Osteoblast (primary cell): Measurements from ENCODE around the gene MARVELD1. TPM values are rescaled to one million over a fixed set of nuclear protein-coding genes. Genes with fewer than 3 reads are reported as not detected.

Experiments used
- DNase-seq: peaks from one replicate; pipeline ENCODE4 v3.0.0; 2011; ENCODE audit warnings: low spot score, mixed read lengths; ENCODE audit not compliant: insufficient read length; ENCODE audit errors: missing footprints
- H2AFZ ChIP-seq: 2 replicates; pipeline ENCODE4 v1.6.0; 2011; ENCODE audit warnings: mild to moderate bottlenecking, low read length
- H3K27ac ChIP-seq: 2 replicates; pipeline ENCODE4 v1.5.1; 2011; ENCODE audit warnings: mild to moderate bottlenecking, low read depth, low read length, moderate library complexity
- H3K27me3 ChIP-seq: 2 replicates; pipeline ENCODE4 v1.6.0; 2012; ENCODE audit warnings: mild to moderate bottlenecking, control low read depth, inconsistent platforms, low read length, moderate library complexity; ENCODE audit not compliant: insufficient read depth
- H3K36me3 ChIP-seq: 2 replicates; pipeline ENCODE4 v1.5.1; 2011; ENCODE audit warnings: mild to moderate bottlenecking, low read length, control low read depth, moderate library complexity; ENCODE audit not compliant: insufficient read depth
- H3K4me1 ChIP-seq: 2 replicates; pipeline ENCODE4 v1.5.1; 2011; ENCODE audit warnings: mild to moderate bottlenecking, low read length, control low read depth, moderate library complexity; ENCODE audit not compliant: insufficient read depth
- H3K4me2 ChIP-seq: 2 replicates; pipeline ENCODE4 v1.6.0; 2011; ENCODE audit warnings: mild to moderate bottlenecking, low read length; ENCODE audit not compliant: insufficient read depth
- H3K4me3 ChIP-seq: fragments of 200-600 bp; sonication (generic); 3 replicates; pipeline ENCODE4 v1.5.1; 2012; ENCODE audit warnings: mild to moderate bottlenecking, low read length, inconsistent platforms; ENCODE audit not compliant: insufficient read depth
- H3K79me2 ChIP-seq: 2 replicates; pipeline ENCODE4 v1.6.0; 2012; ENCODE audit warnings: mild to moderate bottlenecking, low read length, control low read depth, inconsistent platforms; ENCODE audit not compliant: insufficient read depth
- H3K9me3 ChIP-seq: 2 replicates; pipeline ENCODE4 v1.5.1; 2011; ENCODE audit warnings: low read depth, low read length, control low read depth
- H4K20me1 ChIP-seq: 2 replicates; pipeline ENCODE4 v1.6.0; 2012; ENCODE audit warnings: mild to moderate bottlenecking, low read length, control low read depth; ENCODE audit not compliant: insufficient read depth
- total RNA-seq: library from RNA; depleted of rRNA; stranded (reverse); fragments of >200 nt; gene quantifications from 2 replicates; pipeline ENCODE4 v1.2.3, GENCODE V29; 2012
- TF ChIP-seq, protein P1 (sequence below): IDR thresholded peaks from 2 replicates; pipeline ENCODE4 v1.5.1; 2011; ENCODE audit warnings: mild to moderate bottlenecking, low read depth, low read length, moderate library complexity; ENCODE audit errors: extremely low read depth

The MARVELD1 gene
- total RNA-seq, 1 donor, result 57.5 TPM

DNA sequence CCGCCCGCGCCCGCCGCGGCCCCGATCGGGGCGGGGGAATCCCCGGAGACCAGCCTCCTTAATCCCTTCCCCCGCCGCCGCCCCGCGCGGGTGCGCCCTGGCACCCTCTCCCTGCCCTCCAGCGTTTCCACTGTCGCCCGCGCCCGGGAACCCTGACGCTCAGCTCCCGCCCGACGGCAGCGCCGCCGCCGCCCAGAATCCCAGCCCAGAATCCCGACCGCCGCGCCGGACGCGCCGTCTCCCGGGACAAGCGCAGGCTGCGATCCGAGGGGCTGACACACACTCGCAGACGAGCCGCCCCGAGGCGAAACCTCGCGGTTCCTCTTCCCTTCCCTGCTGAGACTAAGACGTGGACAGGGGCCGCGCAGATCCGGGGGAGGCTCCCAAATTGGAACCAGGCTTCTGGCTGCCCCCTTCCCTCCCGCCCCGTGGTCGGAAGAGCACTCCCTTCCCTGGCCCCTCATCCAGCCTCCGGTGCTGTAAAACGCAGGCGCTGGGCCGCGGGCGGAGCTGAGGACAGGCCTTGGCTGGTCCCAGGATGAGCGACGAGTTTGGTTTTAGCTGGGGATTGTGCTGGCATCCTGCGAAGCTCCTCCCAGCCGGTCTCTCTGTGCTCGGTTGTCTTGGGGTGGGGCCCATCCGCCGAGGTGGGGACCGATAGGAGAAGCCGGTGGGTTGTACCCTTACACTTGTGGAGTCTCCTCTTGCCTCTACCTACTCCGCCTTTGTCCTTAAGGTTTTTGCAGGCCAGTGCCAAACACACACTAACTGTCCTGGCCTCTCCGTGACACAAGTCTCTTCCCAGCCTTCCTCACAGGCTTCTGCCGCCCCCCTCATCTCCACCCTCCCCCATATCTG is 1.1 kb downstream of the MARVELD1 start:
- peak; percentile 99 for DNase-seq
- peaks cover 53% of the 10 kb centered on the region for H3K79me2 ChIP-seq
- H3K27ac ChIP-seq, result peak overlapping the region; percentile 67
- no peaks in the 10 kb centered on the region for H3K27me3 ChIP-seq
- H4K20me1 ChIP-seq, result peaks cover 34% of the 10 kb centered on the region
- TF ChIP-seq, protein P1, sequence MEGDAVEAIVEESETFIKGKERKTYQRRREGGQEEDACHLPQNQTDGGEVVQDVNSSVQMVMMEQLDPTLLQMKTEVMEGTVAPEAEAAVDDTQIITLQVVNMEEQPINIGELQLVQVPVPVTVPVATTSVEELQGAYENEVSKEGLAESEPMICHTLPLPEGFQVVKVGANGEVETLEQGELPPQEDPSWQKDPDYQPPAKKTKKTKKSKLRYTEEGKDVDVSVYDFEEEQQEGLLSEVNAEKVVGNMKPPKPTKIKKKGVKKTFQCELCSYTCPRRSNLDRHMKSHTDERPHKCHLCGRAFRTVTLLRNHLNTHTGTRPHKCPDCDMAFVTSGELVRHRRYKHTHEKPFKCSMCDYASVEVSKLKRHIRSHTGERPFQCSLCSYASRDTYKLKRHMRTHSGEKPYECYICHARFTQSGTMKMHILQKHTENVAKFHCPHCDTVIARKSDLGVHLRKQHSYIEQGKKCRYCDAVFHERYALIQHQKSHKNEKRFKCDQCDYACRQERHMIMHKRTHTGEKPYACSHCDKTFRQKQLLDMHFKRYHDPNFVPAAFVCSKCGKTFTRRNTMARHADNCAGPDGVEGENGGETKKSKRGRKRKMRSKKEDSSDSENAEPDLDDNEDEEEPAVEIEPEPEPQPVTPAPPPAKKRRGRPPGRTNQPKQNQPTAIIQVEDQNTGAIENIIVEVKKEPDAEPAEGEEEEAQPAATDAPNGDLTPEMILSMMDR, result no peak
- peak overlapping the region; percentile 85 for H3K4me3 ChIP-seq
- H3K36me3 ChIP-seq, result peaks cover 32% of the 10 kb centered on the region
- H2AFZ ChIP-seq, result peak overlapping the region; percentile 17
- H3K9me3 ChIP-seq, result no peaks in the 10 kb centered on the region
- H3K4me1 ChIP-seq, result peaks cover 36% of the 10 kb centered on the region
- peak overlapping the region; percentile 92 for H3K4me2 ChIP-seq

DNA sequence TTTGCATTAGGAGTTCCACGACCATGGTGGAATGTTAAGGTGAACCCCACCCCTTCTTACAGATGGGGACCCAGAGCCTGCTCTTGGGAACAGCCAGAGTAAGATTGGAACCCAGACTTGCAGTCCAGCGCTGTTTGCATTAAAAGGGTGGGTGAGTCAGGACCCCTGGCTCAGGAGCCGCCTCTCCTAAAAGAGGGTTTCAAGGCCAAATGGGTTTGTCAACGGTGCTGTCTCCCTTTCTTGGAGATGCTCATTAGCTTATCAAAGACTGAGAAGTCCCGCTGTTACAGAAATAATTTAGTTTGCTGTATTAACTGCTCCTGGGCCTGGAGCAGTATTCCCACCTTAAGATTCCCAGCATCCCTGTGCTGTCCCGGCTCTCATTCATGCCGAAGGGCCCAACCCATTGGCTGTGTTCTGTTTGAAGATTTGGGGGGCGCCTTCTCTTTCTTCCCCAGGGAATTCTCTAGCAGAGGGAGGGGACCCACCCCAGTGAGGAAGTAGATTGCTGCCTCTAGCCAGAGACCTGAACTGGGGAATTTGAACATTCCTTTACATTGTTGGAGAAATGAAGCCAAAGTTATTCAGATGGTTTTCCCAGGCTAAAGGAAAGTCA is 1.8 kb downstream of the MARVELD1 start:
- Histone ChIP-seq H3K79me2 (peaks cover 53% of the 10 kb centered on the region), H2AFZ (peak overlapping the region; percentile 17), H3K4me1 (peaks cover 31% of the 10 kb centered on the region)

DNA sequence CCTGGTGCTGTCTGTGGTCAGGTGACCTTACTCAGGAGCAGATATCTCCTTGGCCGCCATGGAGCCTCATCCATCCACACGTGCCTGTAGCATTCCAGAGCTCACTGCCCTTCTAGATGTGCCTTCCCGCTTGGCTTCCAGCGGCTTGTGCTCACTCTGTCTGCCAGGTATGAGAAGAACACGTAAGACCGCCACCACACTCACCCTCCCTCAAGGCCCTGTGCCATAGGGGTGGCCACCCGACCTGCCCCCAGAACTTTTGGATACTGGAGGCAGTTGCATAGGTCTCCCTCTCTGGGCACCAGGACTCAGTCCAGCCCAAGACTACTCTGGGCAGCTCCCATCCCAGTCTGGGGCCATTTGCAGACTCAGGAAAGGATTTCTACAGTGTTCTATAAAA is 4.1 kb downstream of the MARVELD1 start:
- peaks cover 34% of the 10 kb centered on the region for H4K20me1 ChIP-seq
- no peak overlapping the region for H3K27ac ChIP-seq
- no peak overlapping the region for H3K4me2 ChIP-seq
- H3K79me2 ChIP-seq, result peaks cover 53% of the 10 kb centered on the region
- TF ChIP-seq, protein P1, result no peak
- DNase-seq, result no peak
- H3K4me3 ChIP-seq, result no peak overlapping the region
- H3K4me1 ChIP-seq, result peaks cover 23% of the 10 kb centered on the region
- no peak overlapping the region for H2AFZ ChIP-seq
- no peaks in the 10 kb centered on the region for H3K27me3 ChIP-seq
- H3K9me3 ChIP-seq, result no peaks in the 10 kb centered on the region
- peaks cover 32% of the 10 kb centered on the region for H3K36me3 ChIP-seq

More for the DNA sequence above, 1.8 kb downstream of the MARVELD1 start:
- H3K9me3 ChIP-seq, result no peaks in the 10 kb centered on the region
- peak overlapping the region; percentile 85 for H3K4me3 ChIP-seq
- peaks cover 34% of the 10 kb centered on the region for H4K20me1 ChIP-seq
- H3K27ac ChIP-seq, result peak overlapping the region; percentile 67
- H3K4me2 ChIP-seq, result peak overlapping the region; percentile 92
- peaks cover 32% of the 10 kb centered on the region for H3K36me3 ChIP-seq
- no peaks in the 10 kb centered on the region for H3K27me3 ChIP-seq
- TF ChIP-seq, protein P1, result no peak
- peak; percentile 78 for DNase-seq

DNA sequence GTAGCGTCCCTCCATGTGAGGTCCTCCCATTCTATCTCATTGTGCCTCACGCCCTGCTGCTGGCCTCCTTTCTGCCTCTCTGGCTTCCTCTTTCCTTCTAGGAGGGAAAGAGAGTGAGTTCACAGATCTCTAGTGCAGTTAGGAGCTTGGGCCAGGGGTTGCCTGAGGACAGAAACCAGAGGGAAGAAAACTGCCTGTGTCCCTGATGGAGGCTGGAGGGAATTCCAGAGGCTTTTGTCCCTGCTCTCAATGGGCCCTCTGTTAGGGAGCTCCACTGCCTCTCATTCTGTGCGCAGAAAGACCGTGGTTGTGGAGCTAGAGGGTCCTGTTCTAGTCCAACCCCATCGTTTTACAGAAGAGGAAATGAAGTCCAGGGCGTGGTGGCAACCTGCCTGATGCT is 4.6 kb downstream of the MARVELD1 start:
- Histone ChIP-seq H3K4me1 (peaks cover 19% of the 10 kb centered on the region), H3K27me3 (no peaks in the 10 kb centered on the region), H3K4me2 (no peak overlapping the region), H2AFZ (no peak overlapping the region), H3K79me2 (peaks cover 53% of the 10 kb centered on the region), H3K9me3 (no peaks in the 10 kb centered on the region), H4K20me1 (peaks cover 34% of the 10 kb centered on the region), H3K36me3 (peaks cover 32% of the 10 kb centered on the region), H3K4me3 (no peak overlapping the region), H3K27ac (no peak overlapping the region)
- TF ChIP-seq, protein P1, result no peak
- no peak for DNase-seq
